ENCODE measurements around the gene RIMKLB.

DNA sequence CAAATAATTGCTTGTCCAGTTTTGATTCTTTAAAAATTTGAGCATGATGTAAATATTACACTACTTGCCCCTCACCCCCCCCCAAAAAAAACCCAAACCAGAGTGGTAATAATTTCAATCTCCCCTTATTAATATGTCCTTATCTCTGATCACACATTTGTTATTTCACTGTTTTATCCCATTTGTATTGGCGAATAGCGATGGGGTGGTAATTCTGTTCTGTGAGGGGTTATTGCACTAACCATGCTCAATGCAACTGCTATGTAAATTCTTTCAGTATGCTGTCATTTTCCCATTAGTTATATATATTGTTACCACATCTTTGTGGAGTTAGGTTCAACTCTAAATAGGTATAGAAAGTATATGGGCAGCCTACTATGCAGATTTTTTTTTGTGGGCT, 1.1 kb downstream of the RIMKLB start:
- TF ChIP-seq, protein P1, sequence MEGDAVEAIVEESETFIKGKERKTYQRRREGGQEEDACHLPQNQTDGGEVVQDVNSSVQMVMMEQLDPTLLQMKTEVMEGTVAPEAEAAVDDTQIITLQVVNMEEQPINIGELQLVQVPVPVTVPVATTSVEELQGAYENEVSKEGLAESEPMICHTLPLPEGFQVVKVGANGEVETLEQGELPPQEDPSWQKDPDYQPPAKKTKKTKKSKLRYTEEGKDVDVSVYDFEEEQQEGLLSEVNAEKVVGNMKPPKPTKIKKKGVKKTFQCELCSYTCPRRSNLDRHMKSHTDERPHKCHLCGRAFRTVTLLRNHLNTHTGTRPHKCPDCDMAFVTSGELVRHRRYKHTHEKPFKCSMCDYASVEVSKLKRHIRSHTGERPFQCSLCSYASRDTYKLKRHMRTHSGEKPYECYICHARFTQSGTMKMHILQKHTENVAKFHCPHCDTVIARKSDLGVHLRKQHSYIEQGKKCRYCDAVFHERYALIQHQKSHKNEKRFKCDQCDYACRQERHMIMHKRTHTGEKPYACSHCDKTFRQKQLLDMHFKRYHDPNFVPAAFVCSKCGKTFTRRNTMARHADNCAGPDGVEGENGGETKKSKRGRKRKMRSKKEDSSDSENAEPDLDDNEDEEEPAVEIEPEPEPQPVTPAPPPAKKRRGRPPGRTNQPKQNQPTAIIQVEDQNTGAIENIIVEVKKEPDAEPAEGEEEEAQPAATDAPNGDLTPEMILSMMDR (IDR thresholded peaks at IDR 0.05): no peak
- no peak for TF ChIP-seq POLR2A (IDR thresholded peaks at IDR 0.05)
- no peak for TF ChIP-seq POLR2AphosphoS5 (IDR thresholded peaks at IDR 0.05)
